CD4-positive, alpha-beta T cell treated with Interleukin-4 for 4 hours (primary cell): ENCODE results near the gene ASCL1.

Experiments
- DNase-seq: peaks from one replicate; pipeline ENCODE4 v3.0.0-alpha.2; 2020

The ASCL1 gene

DNA sequence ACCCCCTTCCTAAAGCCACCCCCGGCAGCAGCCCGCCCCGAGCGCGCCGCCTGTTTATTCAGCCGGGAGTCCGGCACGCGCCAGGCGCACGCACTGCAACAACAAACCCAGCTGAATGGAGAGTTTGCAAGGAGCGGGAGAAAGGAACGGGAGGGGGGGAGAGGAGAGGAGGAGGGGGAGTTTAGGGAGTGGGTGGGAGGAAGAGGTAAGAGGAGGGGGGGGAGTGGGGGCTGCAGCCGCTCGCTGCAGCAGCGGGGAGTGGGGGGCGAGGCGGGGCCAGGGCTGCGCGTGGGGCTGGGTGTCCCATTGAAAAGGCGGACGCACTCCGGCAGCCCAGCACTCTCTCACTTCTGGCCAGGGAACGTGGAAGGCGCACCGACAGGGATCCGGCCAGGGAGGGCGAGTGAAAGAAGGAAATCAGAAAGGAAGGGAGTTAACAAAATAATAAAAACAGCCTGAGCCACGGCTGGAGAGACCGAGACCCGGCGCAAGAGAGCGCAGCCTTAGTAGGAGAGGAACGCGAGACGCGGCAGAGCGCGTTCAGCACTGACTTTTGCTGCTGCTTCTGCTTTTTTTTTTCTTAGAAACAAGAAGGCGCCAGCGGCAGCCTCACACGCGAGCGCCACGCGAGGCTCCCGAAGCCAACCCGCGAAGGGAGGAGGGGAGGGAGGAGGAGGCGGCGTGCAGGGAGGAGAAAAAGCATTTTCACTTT, at the start of gene ASCL1:
Gene ASCL1 (plus strand): TSS at position 336 of the 712 bp plus-strand sequence. CDS start 571 bp downstream, outside the sequence.
- no peak for DNase-seq

GRCh38 chr12:102907918-102908317, 49.6 kb upstream of the ASCL1 start:
- no peak for DNase-seq

GRCh38 chr12:102910137-102910536, 47.3 kb upstream of the ASCL1 start:
- DNase-seq = no peak

DNA sequence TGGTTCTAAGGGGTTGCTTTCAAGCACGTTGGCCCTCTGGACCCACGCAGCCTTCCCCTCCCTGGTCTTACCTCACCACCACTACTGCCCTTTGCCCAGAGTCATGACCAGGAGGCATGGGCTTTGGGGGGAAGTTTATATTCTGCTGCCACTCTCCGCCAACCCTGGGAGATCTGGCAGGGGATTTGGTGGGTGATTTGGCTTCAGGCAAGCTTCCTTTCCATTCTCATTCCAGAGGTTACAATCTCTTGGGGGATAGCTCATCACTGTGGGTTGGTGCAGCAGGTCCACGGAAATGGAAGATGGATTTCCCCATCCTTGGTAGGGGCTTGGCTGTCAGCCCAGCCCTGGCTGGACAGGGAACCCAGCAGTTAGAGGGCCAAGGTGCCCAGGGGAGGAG, 46.7 kb upstream of the ASCL1 start:
- no peak for DNase-seq

- DNase-seq = no peak
Measured at GRCh38 chr12:102911320-102911719, 46.2 kb upstream of the ASCL1 start.

DNA sequence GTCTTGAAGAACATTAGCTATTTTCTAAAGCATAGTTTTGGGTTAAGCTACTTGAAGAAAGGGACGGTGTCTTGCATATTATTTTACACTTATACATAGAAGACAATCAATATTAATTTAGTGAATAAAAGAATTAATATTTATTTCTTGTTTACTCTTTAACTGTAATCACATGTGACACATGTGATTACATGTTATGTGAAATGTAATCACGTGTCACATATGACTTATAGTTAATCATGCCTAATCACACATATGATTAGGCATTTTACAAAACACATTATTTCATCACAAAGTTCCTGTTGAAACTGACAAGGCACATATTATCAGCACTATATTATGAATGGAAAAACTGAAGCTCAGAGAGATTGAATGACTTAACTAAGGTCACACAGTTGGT, 45.2 kb upstream of the ASCL1 start:
- no peak for DNase-seq

DNA sequence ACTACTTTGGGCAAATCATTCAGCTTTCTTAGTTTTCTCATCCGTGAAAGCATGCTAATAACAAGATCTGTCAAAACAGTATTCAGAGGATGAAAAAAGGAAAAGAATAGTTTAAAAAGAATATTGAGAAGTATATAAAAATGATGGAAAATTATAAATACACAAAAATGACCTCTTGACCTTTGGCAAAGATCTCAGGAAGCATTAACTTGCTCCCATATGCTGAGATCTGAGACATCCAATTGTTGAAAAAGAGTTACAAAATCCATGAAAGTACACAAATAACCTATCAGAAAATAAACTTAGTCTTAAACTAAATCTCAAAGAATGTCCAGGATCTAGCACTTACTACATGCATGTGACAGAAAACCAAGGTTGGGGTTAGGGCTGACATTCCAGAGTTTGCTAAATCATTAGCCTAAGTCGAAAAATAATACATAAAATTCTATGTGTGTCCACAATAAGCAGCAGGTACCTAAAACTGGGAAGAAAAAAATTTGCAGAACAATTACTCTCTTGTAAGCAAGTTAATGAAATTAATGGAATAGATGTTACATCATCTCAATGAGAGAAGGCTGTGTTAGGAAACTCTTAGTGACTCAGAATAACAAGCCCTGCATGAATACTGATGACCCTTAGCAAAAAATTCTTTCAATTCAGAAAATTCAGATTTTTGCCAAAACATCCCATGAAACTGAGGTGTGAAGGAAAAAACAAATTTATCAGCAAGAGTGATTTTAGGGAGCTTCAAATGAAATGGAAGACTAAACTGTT, 43.8 kb upstream of the ASCL1 start:
- no peak for DNase-seq

GRCh38 chr12:102916252-102917025, 41.0 kb upstream of the ASCL1 start:
- no peak for DNase-seq

DNA sequence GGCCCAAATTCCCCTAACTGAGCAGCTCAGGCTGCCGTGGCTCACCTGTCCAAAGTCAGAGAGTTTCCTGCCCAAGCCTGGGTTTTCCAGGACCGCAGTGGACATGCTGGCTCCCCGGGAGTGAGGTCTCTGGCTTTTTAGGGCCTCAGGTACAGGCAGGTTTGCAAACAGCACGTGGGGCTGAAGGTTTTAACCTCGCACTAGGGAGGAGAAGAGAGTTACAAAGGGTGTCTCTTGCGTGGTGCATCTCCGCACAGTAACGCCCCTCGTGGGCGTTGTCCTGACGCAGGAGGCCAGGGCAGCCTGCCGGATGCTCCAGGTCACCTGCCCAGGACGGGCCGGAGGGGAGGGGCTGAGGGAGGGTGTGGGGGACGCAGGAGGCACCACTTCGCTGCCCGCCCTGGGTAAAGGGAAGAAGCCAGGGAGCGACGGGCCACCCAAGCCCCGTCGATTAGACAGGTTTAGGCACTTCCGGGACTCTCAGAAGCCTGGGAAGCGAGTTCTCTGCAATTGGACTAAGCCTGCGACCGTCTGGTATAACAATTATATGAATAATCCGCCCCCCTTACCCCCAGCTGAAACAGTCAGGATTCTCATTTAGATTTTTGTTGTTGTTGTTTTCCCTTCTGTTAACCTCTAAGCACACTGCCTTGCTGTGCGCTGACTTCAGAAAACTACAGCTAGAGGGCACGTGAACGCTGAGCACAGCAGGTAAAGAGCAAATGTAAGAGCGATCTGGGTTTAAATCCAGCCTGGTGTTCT, 40.3 kb upstream of the ASCL1 start, which contains the start of gene PAH:
Gene PAH (minus strand): TSS at position 219 of the 762 bp plus-strand sequence. CDS start 114 bp downstream, at position 105.
- peak; percentile 5 for DNase-seq

DNA sequence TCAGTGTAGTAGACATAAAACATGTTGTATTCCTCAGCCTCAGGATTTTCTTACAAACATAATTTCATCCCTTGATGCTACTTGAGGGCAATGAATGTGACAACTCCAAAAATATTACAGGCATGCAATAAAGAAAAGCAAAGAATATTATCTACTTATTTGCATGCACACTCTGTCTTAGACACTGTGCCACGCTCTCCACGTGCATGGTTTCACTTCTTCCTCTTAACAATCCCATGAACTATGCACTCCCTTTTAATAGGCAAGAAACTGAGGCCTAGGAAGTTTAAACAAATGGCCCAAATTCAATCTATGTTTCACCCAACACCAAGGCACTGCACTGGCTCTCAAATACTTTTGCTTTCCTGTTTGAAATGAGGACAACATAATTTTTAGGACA, 38.6 kb upstream of the ASCL1 start:
- DNase-seq = no peak

DNA sequence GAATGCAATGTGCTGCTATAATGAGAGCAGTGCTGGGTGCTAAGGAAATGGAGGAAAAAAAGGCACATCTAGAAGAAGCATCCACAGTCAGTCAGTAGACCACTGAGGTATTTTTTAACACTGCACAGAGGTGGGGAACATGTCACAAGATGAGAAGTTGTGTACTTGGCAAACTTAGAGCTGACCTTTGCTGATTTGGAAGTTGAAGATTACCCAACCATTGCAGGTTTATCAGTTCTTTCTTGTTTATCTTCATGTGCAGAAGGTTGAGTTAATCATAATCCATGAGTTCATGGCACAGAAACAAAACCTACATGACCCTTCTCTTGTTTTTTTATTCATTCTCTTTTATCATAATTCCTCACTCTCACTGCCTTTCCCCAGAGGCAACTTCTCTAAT, 37.2 kb upstream of the ASCL1 start:
- no peak for DNase-seq

GRCh38 chr12:102921240-102921639, 36.2 kb upstream of the ASCL1 start:
- DNase-seq = no peak

GRCh38 chr12:102927220-102927619, 30.3 kb upstream of the ASCL1 start:
- DNase-seq = no peak

GRCh38 chr12:102933168-102933567, 24.3 kb upstream of the ASCL1 start:
- DNase-seq = no peak

DNA sequence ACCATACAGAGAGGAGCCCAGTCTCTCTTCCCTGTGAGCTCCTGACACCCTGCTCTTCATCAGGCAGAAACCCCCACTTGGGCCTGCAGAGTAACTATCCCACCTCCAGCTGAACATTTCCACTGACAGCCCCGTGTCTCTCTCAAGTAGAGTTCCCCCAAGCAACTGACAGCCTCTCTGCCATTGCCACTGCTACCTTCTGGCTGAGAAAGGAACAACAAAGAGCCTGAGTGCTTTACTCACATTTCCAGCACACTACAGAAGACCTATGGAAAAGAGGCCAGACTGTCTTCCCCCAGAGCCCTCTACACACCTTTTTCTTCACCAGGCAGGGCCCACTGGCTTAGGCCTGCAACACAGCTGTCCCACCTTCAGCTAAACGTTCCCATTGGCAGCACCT, 18.4 kb upstream of the ASCL1 start:
- DNase-seq = no peak

- DNase-seq = no peak
Measured at GRCh38 chr12:102939670-102940222, 17.7 kb upstream of the ASCL1 start.

DNA sequence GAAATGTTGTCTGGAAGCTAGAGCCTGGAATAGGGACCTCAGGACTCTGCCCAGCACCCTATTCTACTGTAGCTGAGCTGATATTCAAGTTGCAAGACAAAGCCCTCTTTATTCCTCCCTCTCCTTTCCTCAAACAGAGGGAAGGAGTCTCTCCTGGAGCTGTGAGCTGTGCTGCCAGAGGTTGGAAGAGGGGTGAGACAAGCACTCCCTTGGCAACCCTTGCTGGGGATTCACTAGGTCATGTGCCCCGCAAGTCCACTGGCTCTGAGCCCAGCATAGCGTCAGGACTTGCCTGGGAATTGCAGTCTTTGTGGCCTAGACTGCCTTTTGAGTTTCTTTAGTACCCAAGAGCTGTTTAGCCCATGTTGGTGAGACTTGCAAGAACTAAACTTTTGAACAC, 11.4 kb upstream of the ASCL1 start:
- DNase-seq = no peak

GRCh38 chr12:102948941-102949352, 8.5 kb upstream of the ASCL1 start:
- DNase-seq = peak; percentile 28

DNA sequence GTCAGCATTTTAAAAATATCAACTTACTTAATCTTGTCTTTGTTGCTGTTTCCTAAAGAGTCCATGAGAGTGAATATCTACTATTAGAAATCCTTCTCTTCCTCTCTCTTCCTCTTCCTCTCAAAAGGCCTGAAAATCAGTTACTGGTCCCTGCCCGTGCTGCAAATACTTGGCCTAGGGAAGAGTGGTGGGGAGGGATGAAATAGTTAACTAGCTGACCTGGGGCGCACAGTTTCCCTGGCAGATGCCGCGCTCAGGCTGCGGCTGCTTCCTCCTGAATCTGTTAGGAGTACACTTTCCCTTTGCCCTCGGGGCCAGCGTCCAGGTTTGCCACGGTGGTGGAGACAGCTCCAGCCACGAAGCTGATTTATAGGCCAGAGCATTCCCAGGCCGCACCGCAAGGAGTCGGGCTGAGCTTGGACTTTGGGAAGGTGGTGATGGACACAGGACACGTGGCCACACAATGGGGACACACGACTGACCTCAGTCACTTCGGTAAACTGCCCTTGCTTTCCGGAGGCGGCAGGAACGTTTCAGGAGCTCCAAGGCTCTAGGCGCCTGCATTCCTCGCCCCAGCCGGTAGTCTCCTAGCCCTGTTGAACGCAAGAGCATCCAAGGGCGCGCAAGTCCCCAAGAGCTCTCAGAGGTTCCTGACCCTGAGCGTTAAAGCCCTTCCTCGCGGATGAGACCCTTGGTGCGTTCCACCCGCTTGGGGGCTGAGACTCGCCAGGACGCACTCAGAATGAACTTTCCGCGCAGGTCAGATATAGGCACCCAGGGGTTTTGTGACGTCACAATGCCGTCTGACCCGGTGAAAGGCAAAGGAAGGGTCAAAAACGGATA, 7.1 kb upstream of the ASCL1 start:
- no peak for DNase-seq

DNA sequence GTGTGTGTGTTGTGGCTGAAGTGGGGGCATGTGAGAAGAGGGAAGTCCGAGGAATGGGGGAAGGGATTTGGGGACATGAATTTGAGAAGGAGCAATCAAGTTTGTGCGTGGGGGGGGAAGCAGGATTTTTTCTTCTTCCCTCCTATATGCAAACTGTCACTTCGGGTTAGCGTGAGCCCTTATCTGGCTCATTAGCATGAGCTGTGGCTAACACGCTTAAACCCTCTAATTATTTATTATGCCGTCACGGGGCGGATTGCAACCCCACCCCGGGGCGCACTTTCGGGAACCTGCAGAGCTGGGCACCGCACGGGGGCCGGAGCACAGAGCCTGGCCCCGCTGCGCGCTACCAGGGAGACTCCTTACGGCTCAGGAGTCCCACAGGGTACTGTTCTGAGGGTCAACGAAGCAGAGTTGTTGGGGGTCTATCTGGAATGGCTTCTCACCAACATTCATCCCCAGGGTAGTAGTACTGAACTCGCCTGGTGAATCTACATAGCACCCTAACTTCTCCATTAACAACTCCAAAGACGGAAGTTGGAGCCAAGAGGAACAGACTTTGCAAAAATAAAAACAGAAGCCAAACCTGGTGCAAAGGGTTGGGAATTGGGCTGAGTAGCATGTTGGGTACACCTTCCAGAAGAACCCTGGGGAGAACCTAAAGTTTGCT, 6.4 kb upstream of the ASCL1 start:
- no peak for DNase-seq

DNA sequence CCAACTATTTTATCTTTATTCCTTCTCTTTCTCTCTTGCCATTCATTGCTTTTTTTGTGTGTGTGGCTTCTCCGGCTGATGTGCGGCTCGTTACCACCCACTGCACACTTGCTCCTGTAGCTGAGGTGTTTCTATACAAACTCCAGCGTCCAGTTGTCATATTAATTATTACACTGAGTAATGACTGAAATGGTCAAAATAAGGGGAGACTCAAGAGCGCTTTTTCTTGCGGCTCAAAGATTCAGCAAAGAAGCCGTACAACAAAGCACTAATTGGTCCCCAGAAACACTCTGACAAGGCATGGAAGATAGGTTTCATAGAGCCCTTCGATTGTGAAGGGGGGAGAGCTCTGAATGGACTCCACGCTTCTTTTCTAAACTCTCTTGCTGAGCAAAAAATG, 5.6 kb upstream of the ASCL1 start:
- DNase-seq = no peak
